Uterus (tissue), 4 donors: Measurements from ENCODE around the gene CHIC2. TPM values are rescaled to one million over a fixed set of nuclear protein-coding genes. Genes with fewer than 3 reads are reported as not detected.

Source experiments
- DNase-seq, 2 donors: peaks; one replicate each; pipeline ENCODE4 v3.0.0-alpha.2; 2019 to 2020
- H3K27ac ChIP-seq, 2 donors: fragments of 200-600 bp; sonication (generic); 1 replicate in 1 of 2; 2 replicates in 1 of 2; pipeline ENCODE4 v1.5.1; 2016 to 2018
- H3K27me3 ChIP-seq, 2 donors: fragments of 200-600 bp; sonication (generic); one replicate each; pipeline ENCODE4 v1.5.1; 2018 to 2019; ENCODE audit warnings: control low read depth in 1 of 2
- H3K36me3 ChIP-seq, 2 donors: fragments of 200-600 bp; sonication (generic); one replicate each; pipeline ENCODE4 v1.5.1; 2019; ENCODE audit warnings: control low read depth in 1 of 2
- H3K4me1 ChIP-seq, 2 donors: fragments of 200-600 bp; sonication (generic); one replicate each; pipeline ENCODE4 v1.5.1; 2018 to 2019; ENCODE audit warnings: control low read depth in 1 of 2
- H3K4me3 ChIP-seq, 2 donors: fragments of 200-600 bp; sonication (generic); 1 replicate in 1 of 2; 2 replicates in 1 of 2; pipeline ENCODE4 v1.5.1; 2018 to 2019; ENCODE audit warnings: mild to moderate bottlenecking in 1 of 2
- H3K9me3 ChIP-seq, 2 donors: fragments of 200-600 bp; sonication (generic); one replicate each; pipeline ENCODE4 v1.5.1; 2019; ENCODE audit warnings: control low read depth in 1 of 2
- POLR2A ChIP-seq, 2 donors: fragments of 450-650 bp; IDR thresholded peaks; one replicate each; pipeline ENCODE4 v1.6.1; 2016; ENCODE audit warnings: antibody characterized with exemption in 2 of 2, mild to moderate bottlenecking in 1 of 2, moderate library complexity in 1 of 2
- intact Hi-C: fragments of 100-400 bp; cut with DNase I; formaldehyde crosslinking; loops from one replicate; pipeline ENCODE4 v1.15.1; 2023; ENCODE audit warnings: low total_unique reads
- total RNA-seq, 4 donors: library from RNA; depleted of rRNA in 3 of 4; stranded (reverse); fragments of >200 nt in 3 of 4; gene quantifications; one replicate each; pipeline versions ENCODE4 v1.1.0 to v1.2.4, GENCODE V29; 2014 to 2023
- TF ChIP-seq, protein P1 (sequence below), 4 experiments: fragments of 200-600 bp in 2 of 4; fragments of 450-650 bp in 2 of 4; sonication (generic) in 2 of 4; IDR thresholded peaks; one replicate each; pipeline ENCODE4 v1.5.1; 2016 to 2019; ENCODE audit warnings: antibody characterized with exemption in 4 of 4, mild to moderate bottlenecking in 2 of 4, moderate library complexity in 1 of 4
- donor health status: DM: yes; HTN: yes; CAD: no.

The CHIC2 gene
- total RNA-seq, 4 donors from 2014 or later = 26.0 to 80.2 (median 52.8) TPM

DNA sequence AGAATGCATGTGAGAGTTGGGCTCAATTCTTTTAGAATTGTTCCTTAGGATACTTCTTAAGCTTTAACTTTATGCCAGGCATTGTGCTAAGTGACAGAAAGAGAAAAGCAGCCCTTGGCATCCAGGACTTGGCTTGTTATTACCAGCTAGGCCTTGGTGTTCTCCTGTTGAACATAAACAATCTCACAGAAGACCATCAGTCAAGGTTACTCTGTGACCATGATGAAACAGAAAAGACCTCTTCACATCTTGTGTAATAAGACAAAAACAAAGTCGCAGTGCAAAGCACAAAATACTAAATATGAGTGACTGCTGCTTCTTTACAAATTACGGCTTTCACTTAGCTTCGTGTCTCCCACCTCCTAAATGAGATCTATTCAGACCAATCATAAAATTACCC is 71.6 kb downstream of the CHIC2 start:
- intact Hi-C loops = no loop called here
- Histone ChIP-seq H3K4me1 (no peaks in the 10 kb centered on the region), H3K4me3 (no peak overlapping the region), H3K27me3 (no peaks in the 10 kb centered on the region), H3K27ac (no peak overlapping the region), H3K9me3 (no peaks in the 10 kb centered on the region), H3K36me3 (no peaks in the 10 kb centered on the region)
- no peak for DNase-seq
- TF ChIP-seq, protein P1, sequence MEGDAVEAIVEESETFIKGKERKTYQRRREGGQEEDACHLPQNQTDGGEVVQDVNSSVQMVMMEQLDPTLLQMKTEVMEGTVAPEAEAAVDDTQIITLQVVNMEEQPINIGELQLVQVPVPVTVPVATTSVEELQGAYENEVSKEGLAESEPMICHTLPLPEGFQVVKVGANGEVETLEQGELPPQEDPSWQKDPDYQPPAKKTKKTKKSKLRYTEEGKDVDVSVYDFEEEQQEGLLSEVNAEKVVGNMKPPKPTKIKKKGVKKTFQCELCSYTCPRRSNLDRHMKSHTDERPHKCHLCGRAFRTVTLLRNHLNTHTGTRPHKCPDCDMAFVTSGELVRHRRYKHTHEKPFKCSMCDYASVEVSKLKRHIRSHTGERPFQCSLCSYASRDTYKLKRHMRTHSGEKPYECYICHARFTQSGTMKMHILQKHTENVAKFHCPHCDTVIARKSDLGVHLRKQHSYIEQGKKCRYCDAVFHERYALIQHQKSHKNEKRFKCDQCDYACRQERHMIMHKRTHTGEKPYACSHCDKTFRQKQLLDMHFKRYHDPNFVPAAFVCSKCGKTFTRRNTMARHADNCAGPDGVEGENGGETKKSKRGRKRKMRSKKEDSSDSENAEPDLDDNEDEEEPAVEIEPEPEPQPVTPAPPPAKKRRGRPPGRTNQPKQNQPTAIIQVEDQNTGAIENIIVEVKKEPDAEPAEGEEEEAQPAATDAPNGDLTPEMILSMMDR (IDR thresholded peaks at IDR 0.05) = no peak

GRCh38 chr4:53991821-53992220 is 72.6 kb downstream of the CHIC2 start:
- Histone ChIP-seq H3K4me1 (no peaks in the 10 kb centered on the region), H3K27me3 (no peaks in the 10 kb centered on the region), H3K27ac (no peak overlapping the region), H3K4me3 (no peak overlapping the region), H3K36me3 (no peaks in the 10 kb centered on the region), H3K9me3 (no peaks in the 10 kb centered on the region)
- DNase-seq = no peak
- intact Hi-C loops = no loop called here
- TF ChIP-seq, protein P1 (IDR thresholded peaks at IDR 0.05) = no peak
- TF ChIP-seq POLR2A (IDR thresholded peaks at IDR 0.05) = no peak

- TF ChIP-seq, protein P1 (IDR thresholded peaks at IDR 0.05) = no peak
- TF ChIP-seq POLR2A (IDR thresholded peaks at IDR 0.05) = no peak
- Histone ChIP-seq H3K4me3 (no peak overlapping the region), H3K36me3 (no peaks in the 10 kb centered on the region), H3K4me1 (no peaks in the 10 kb centered on the region), H3K27ac (no peak overlapping the region), H3K27me3 (no peaks in the 10 kb centered on the region), H3K9me3 (no peaks in the 10 kb centered on the region)
- no peak for DNase-seq
- intact Hi-C loops = no loop called here
These were observed 73.8 kb downstream of the CHIC2 start for GRCh38 chr4:53990641-53991040.

- intact Hi-C loops = no loop called here
These were observed 76.6 kb downstream of the CHIC2 start for GRCh38 chr4:53987761-53988171.

DNA sequence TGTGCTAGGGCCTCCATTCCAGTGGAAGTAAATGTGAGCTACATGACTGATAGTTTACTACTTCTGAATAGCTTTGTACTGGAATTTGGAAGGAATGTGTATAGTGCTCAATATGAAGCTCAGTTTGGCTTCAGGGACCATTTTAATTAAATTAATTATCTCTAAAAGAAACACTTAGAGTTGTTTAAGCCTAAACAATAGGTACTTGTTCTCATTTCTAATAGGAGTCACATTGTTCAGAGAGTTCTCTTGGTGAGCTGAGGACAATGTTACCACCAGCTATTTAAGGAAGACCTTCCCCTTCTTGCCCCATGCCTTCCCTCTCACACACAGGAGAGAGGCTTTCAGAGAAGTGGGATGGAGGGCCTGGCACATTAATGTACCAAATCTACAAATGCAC is 78.3 kb downstream of the CHIC2 start:
- TF ChIP-seq POLR2A (IDR thresholded peaks at IDR 0.05) = no peak
- TF ChIP-seq, protein P1 (IDR thresholded peaks at IDR 0.05) = no peak
- Histone ChIP-seq H3K27ac (no peak overlapping the region), H3K4me3 (no peak overlapping the region), H3K27me3 (no peaks in the 10 kb centered on the region), H3K36me3 (no peaks in the 10 kb centered on the region), H3K9me3 (no peaks in the 10 kb centered on the region), H3K4me1 (no peaks in the 10 kb centered on the region)
- intact Hi-C loops = no loop called here
- no peak for DNase-seq

More at GRCh38 chr4:53987761-53988171, 76.6 kb downstream of the CHIC2 start:
- DNase-seq = no peak
- Histone ChIP-seq H3K4me3 (no peak overlapping the region), H3K27me3 (no peaks in the 10 kb centered on the region), H3K36me3 (no peaks in the 10 kb centered on the region), H3K27ac (no peak overlapping the region), H3K9me3 (no peaks in the 10 kb centered on the region), H3K4me1 (no peaks in the 10 kb centered on the region)
- TF ChIP-seq, protein P1 (IDR thresholded peaks at IDR 0.05) = no peak
- TF ChIP-seq POLR2A (IDR thresholded peaks at IDR 0.05) = no peak
